H1 (cell line): ENCODE results near the gene NPTXR. TPM values are rescaled to one million over a fixed set of nuclear protein-coding genes. Genes with fewer than 3 reads are reported as not detected.
"Not testable (repeated sequence)": the region's sequence is repeated elsewhere in the genome, so short reads cannot be mapped to it uniquely, and the experiment has no call there.

Experiments used
- CTCF ChIA-PET: fragments of 300-600 bp; sonication (Branson Sonifier 250); formaldehyde crosslinking; loops from one replicate; lab custom pipeline; 2021; ENCODE audit not compliant: partially characterized antibody; lab: Charles Lee
- POLR2A ChIA-PET: fragments of 300-600 bp; sonication (Branson Sonifier 250); formaldehyde crosslinking; loops from one replicate; lab custom pipeline; 2021; ENCODE audit warnings: inconsistent platforms; ENCODE audit not compliant: partially characterized antibody; lab: Charles Lee
- DNase-seq, 2 experiments: peaks; one replicate each; pipeline versions ENCODE4 v3.0.0 to v3.0.0-alpha.2; 2010 to 2022; ENCODE audit warnings: low spot score in 2 of 2, low read depth in 1 of 2, mixed read lengths in 1 of 2
- FAIRE-seq: peaks from 2 replicates; lab custom pipeline; 2011; peaks lifted over from hg19 to GRCh38; lab: Jason Lieb, UNC
- H2AFZ ChIP-seq: 2 replicates; pipeline ENCODE4 v1.8.1; 2012; ENCODE audit warnings: low read length, inconsistent platforms
- H2AK5ac ChIP-seq: 2 replicates; pipeline ENCODE4 v1.6.1; 2013; ENCODE audit warnings: low read depth, low read length
- H2BK120ac ChIP-seq: replicated peaks from 2 replicates; pipeline ENCODE3; 2013; ENCODE audit warnings: low read depth, low read length, inconsistent platforms
- H2BK12ac ChIP-seq: 2 replicates; pipeline ENCODE4 v1.6.1; 2013; ENCODE audit warnings: low read depth, low read length
- H2BK15ac ChIP-seq: 2 replicates; pipeline ENCODE4 v1.6.1; 2013; ENCODE audit warnings: low read length
- H2BK20ac ChIP-seq: 2 replicates; pipeline ENCODE4 v1.6.1; 2013; ENCODE audit warnings: low read length
- H2BK5ac ChIP-seq: 2 replicates; pipeline ENCODE4 v1.6.1; 2013; ENCODE audit warnings: low read depth, low read length
- H3K14ac ChIP-seq: 2 replicates; pipeline ENCODE4 v1.6.1; 2013; ENCODE audit warnings: inconsistent platforms; ENCODE audit not compliant: insufficient read length
- H3K18ac ChIP-seq: 2 replicates; pipeline ENCODE4 v1.6.1; 2013; ENCODE audit warnings: low read length; ENCODE audit errors: extremely low read depth
- H3K23ac ChIP-seq: 2 replicates; pipeline ENCODE4 v1.6.1; 2013; ENCODE audit warnings: inconsistent platforms; ENCODE audit not compliant: insufficient read length
- H3K23me2 ChIP-seq: 2 replicates; pipeline ENCODE4 v1.6.1; 2013; ENCODE audit warnings: low read depth, low read length
- H3K27ac ChIP-seq: 2 replicates; pipeline ENCODE4 v1.6.1; 2011; ENCODE audit warnings: low read depth, low read length, inconsistent platforms
- H3K27me3 ChIP-seq, 4 experiments: replicated peaks in 1 of 4; 1 replicate in 1 of 4; 2 replicates in 3 of 4; pipeline versions ENCODE4 v1.6.1 to v1.8.1; 2011 to 2013; ENCODE audit warnings: low read length in 3 of 4, mild to moderate bottlenecking in 3 of 4, inconsistent platforms in 2 of 4, mixed read lengths in 2 of 4, moderate library complexity in 1 of 4; ENCODE audit not compliant: control insufficient read depth in 3 of 4, insufficient read depth in 3 of 4; ENCODE audit errors: extremely low read depth in 1 of 4
- H3K36me3 ChIP-seq, 4 experiments: 2 replicates each; pipeline versions ENCODE4 v1.6.1 to v1.8.1; 2011 to 2013; ENCODE audit warnings: mild to moderate bottlenecking in 4 of 4, low read length in 3 of 4, moderate library complexity in 2 of 4, control low read depth in 1 of 4, inconsistent platforms in 1 of 4; ENCODE audit not compliant: insufficient read depth in 4 of 4, control insufficient read depth in 2 of 4
- H3K4ac ChIP-seq: replicated peaks from 2 replicates; pipeline ENCODE3; 2013; ENCODE audit warnings: low read length, low read depth, mixed read lengths, inconsistent platforms; ENCODE audit not compliant: insufficient read length
- H3K4me1 ChIP-seq, 4 experiments: replicated peaks in 1 of 4; 1 replicate in 1 of 4; 2 replicates in 3 of 4; pipeline versions ENCODE4 v1.6.1 to v1.8.1; 2011 to 2013; ENCODE audit warnings: low read length in 3 of 4, inconsistent platforms in 2 of 4, mixed read lengths in 1 of 4; ENCODE audit not compliant: insufficient read depth in 4 of 4, control insufficient read depth in 3 of 4
- H3K4me2 ChIP-seq, 2 experiments: 2 replicates each; pipeline versions ENCODE4 v1.6.1 to v1.8.1; 2011 to 2013; ENCODE audit warnings: low read depth in 2 of 2, low read length in 2 of 2, control low read depth in 1 of 2, inconsistent platforms in 1 of 2, mild to moderate bottlenecking in 1 of 2; ENCODE audit not compliant: insufficient read depth in 1 of 2
- H3K4me3 ChIP-seq, 4 experiments: fragments of 200-600, 300-600 bp in 1 of 4; sonication (generic), shearing (Covaris generic), sonication (Bioruptor Twin) in 1 of 4; 2 replicates each; pipeline versions ENCODE4 v1.5.1 to v1.8.1; 2011 to 2016; ENCODE audit warnings: low read length in 4 of 4, low read depth in 3 of 4, control low read depth in 2 of 4, inconsistent platforms in 2 of 4, mild to moderate bottlenecking in 2 of 4, mixed read lengths in 1 of 4, moderate library complexity in 1 of 4; ENCODE audit not compliant: insufficient read depth in 2 of 4; ENCODE audit errors: extremely low read depth in 1 of 4
- H3K56ac ChIP-seq: replicated peaks from 2 replicates; pipeline ENCODE3; 2013; ENCODE audit warnings: low read depth, mild to moderate bottlenecking, mixed read lengths, low read length, inconsistent platforms; ENCODE audit not compliant: insufficient read length
- H3K79me1 ChIP-seq: 2 replicates; pipeline ENCODE4 v1.6.1; 2013; ENCODE audit warnings: low read depth, low read length, control low read depth
- H3K79me2 ChIP-seq, 2 experiments: 2 replicates each; pipeline versions ENCODE4 v1.6.1 to v1.8.1; 2012 to 2013; ENCODE audit warnings: low read length in 2 of 2, mild to moderate bottlenecking in 2 of 2, inconsistent platforms in 1 of 2; ENCODE audit not compliant: insufficient read depth in 2 of 2, control insufficient read depth in 1 of 2
- H3K9ac ChIP-seq, 4 experiments: replicated peaks in 1 of 4; 1 replicate in 1 of 4; 2 replicates in 3 of 4; pipeline versions ENCODE4 v1.6.1 to v1.8.1; 2011 to 2013; ENCODE audit warnings: low read depth in 3 of 4, low read length in 3 of 4, control low read depth in 2 of 4, mild to moderate bottlenecking in 2 of 4, moderate library complexity in 2 of 4, inconsistent platforms in 1 of 4; ENCODE audit errors: extremely low read depth in 1 of 4
- H3K9me3 ChIP-seq, 2 experiments: 2 replicates each; pipeline versions ENCODE4 v1.6.1 to v1.8.1; 2012 to 2013; ENCODE audit warnings: mild to moderate bottlenecking in 2 of 2, moderate library complexity in 2 of 2, control low read depth in 1 of 2, inconsistent platforms in 1 of 2, low read depth in 1 of 2, low read length in 1 of 2, mixed read lengths in 1 of 2; ENCODE audit not compliant: insufficient read depth in 2 of 2
- H4K20me1 ChIP-seq, 2 experiments: replicated peaks in 1 of 2; 2 replicates each; pipeline versions ENCODE3 to v1.8.1; 2011 to 2013; ENCODE audit warnings: inconsistent platforms in 2 of 2, low read length in 2 of 2, mild to moderate bottlenecking in 1 of 2; ENCODE audit not compliant: insufficient read depth in 2 of 2, control insufficient read depth in 1 of 2
- H4K5ac ChIP-seq: 2 replicates; pipeline ENCODE4 v1.6.1; 2013; ENCODE audit warnings: low read length, low read depth, mixed read lengths, inconsistent platforms; ENCODE audit not compliant: insufficient read length
- H4K8ac ChIP-seq: 2 replicates; pipeline ENCODE4 v1.8.0; 2013; ENCODE audit warnings: mild to moderate bottlenecking, moderate library complexity, low read length, inconsistent platforms; ENCODE audit not compliant: insufficient read depth; ENCODE audit errors: extremely low read depth
- H4K91ac ChIP-seq: replicated peaks from 2 replicates; pipeline ENCODE3; 2013; ENCODE audit warnings: low read length, mixed read lengths, inconsistent platforms; ENCODE audit not compliant: insufficient read length
- CEBPB ChIP-seq: IDR thresholded peaks from 2 replicates; pipeline ENCODE4 v1.6.1; 2012; ENCODE audit warnings: low read depth, low read length
- GABPA ChIP-seq: IDR thresholded peaks from 2 replicates; pipeline ENCODE4 v1.6.1; 2011; ENCODE audit warnings: mild to moderate bottlenecking, low read length, moderate library complexity, borderline replicate concordance; ENCODE audit not compliant: insufficient read depth
- GTF2F1 ChIP-seq: IDR thresholded peaks from 2 replicates; pipeline ENCODE4 v1.6.1; 2012; ENCODE audit warnings: low read depth, low read length, improper control_type of control experiment, borderline replicate concordance
- TBP ChIP-seq: IDR thresholded peaks from 2 replicates; pipeline ENCODE4 v1.6.1; 2011; ENCODE audit warnings: low read depth, low read length, improper control_type of control experiment
- WGBS, 2 experiments: shearing (Covaris generic) in 1 of 2; methylation state at CpG; one replicate each; pipeline versions ENCODE4 v1.1.6 to v1.1.7; 2013 to 2015; ENCODE audit warnings: low lambda C conversion rate in 2 of 2, mixed read lengths in 2 of 2, inconsistent platforms in 1 of 2, low coverage in 1 of 2, missing lambda C conversion rate in 1 of 2; ENCODE audit not compliant: insufficient replicate concordance in 2 of 2, insufficient coverage in 1 of 2, insufficient read length in 1 of 2; ENCODE audit errors: extremely low coverage in 1 of 2, missing lambda C conversion rate in 1 of 2; 5-methylcytosine and 5-hydroxymethylcytosine counted together
- polyA plus RNA-seq, 7 experiments: library from polyadenylated mRNA; depleted of rRNA in 3 of 7; stranded (reverse) in 5 of 7; unstranded in 2 of 7; fragments of >200 nt in 5 of 7; fragments of 200-250 nt in 2 of 7; gene quantifications; 1 replicate in 5 of 7; 2 replicates in 1 of 7; 4 replicates in 1 of 7; pipeline versions ENCODE4 v1.2.1 to v1.2.3, GENCODE V29; 2011 to 2013; ENCODE audit warnings: missing spikeins in 2 of 7, mixed read lengths in 2 of 7
- total RNA-seq: library from RNA; stranded (reverse); fragmentation: NEBNext Ultra II Directional; extraction: Animal tissue kit (Norgen Biotek cat#: 25700); gene quantifications from 2 replicates; pipeline ENCODE4 v1.2.1, GENCODE V29; 2021

The NPTXR gene
- total and polyA plus RNA-seq, 2 of the 8 experiments (the other 6 are each of a cell fraction or from before 2014, with no cell fraction given), result 3.7 to 6.4 TPM

DNA sequence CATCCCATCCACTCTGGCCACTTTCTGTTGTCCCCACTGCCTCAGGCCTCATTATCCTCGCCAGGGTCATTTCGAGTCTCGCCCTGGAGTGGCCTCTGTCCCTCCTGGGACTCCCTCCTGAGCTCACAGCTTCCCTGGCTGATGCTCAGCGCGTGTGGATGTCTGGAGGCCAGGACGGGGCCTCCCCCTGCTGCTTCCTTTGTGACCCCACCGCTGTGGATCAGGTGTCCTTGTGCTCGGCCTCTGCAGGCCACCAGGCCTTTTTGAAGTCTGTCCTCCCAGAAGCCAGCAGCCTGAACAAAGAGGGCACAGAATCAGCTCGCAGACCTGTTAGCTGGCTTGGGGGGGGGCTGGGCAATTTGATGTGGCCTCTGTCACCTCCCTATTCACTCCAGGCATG lies 14.7 kb upstream of the NPTXR start (continued):
- no peak for TF ChIP-seq GTF2F1
- TF ChIP-seq TBP, result no peak
- TF ChIP-seq GABPA, result no peak
- TF ChIP-seq CEBPB, result no peak

DNA sequence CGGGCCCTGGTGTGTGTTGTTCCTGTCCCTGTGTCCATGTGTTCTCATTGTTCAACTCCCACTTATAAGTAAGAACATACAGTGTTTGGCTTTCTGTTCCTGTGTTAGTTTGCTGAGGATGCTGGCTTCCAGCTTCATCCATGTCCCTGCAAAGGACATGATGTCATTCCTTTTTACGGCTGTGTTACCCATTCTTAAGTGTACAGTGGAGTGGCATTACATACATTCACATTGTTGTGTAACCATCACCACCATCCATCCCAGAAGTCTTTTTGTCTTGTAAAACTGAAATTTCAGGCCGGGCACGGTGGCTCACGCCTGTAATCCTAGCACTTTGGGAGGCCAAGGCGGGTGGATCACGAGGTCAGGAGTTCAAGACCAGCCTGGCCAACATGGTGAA lies 10.6 kb upstream of the NPTXR start:
- not testable (repeated sequence) for H4K5ac ChIP-seq, H3K23me2 ChIP-seq, H3K23ac ChIP-seq, H3K27me3 ChIP-seq, H3K27ac ChIP-seq, FAIRE-seq, H4K91ac ChIP-seq, H3K79me2 ChIP-seq, H3K79me1 ChIP-seq, H4K8ac ChIP-seq, H4K20me1 ChIP-seq, H3K4me1 ChIP-seq, H2BK15ac ChIP-seq, H2AFZ ChIP-seq, H2BK5ac ChIP-seq, H3K14ac ChIP-seq, H2BK12ac ChIP-seq, H2BK120ac ChIP-seq, H2AK5ac ChIP-seq, H3K9me3 ChIP-seq, H2BK20ac ChIP-seq, H3K4me3 ChIP-seq, H3K56ac ChIP-seq, H3K9ac ChIP-seq, H3K4me2 ChIP-seq, DNase-seq, H3K36me3 ChIP-seq, H3K18ac ChIP-seq, H3K4ac ChIP-seq
- CTCF ChIA-PET, result interaction anchor here (1.6 to 2.7 kb wide), 4 partner anchors 11 to 86 kb away, joined by 4 to 19 read pairs (median 9); partner anchors contain the start of gene NPTXR
- WGBS, 2 experiments, result 97% methylated on average over 7 of the region's 7 CpGs; no CpG with 5 or more reads in 1 of the 2 experiments
- POLR2A ChIA-PET, result interaction anchor here (0.8 to 1.2 kb wide), 3 partner anchors 9 to 14 kb away, joined by 3 read pairs; partner anchors contain the start of gene NPTXR
